Cardiac fibroblast (primary cell): ENCODE results near the gene SPATC1L.
"Not testable (repeated sequence)": the region's sequence is repeated elsewhere in the genome, so short reads cannot be mapped to it uniquely, and the experiment has no call there.

ENCODE experiments used
- DNase-seq, 2 donors: peaks; one replicate each; pipeline versions ENCODE4 v3.0.0 to v3.0.0-alpha.2; 2010; ENCODE audit warnings: low read depth in 2 of 2
- H3K4me3 ChIP-seq, 2 donors: replicated peaks in 1 of 2; 1 replicate in 1 of 2; 2 replicates in 1 of 2; pipeline ENCODE4 v1.5.1; 2011; ENCODE audit warnings: low read depth in 2 of 2, low read length in 2 of 2, mild to moderate bottlenecking in 2 of 2, moderate library complexity in 1 of 2
- CTCF ChIP-seq: IDR thresholded peaks from one replicate; pipeline ENCODE4 v1.5.1; 2011; ENCODE audit warnings: low read depth, mild to moderate bottlenecking, low read length, inconsistent platforms

SPATC1L gene

GRCh38 chr21:46180079-46180722, 4.1 kb downstream of the SPATC1L start:
- no peak for TF ChIP-seq CTCF
- no peak for DNase-seq
- no peak overlapping the region for H3K4me3 ChIP-seq

- no peak for DNase-seq
- H3K4me3 ChIP-seq: no peak overlapping the region
- no peak for TF ChIP-seq CTCF
Measured at GRCh38 chr21:46179708-46180078, 4.6 kb downstream of the SPATC1L start.

GRCh38 chr21:46178961-46179360, 5.3 kb downstream of the SPATC1L start:
- no peak overlapping the region for H3K4me3 ChIP-seq
- no peak for DNase-seq
- no peak for TF ChIP-seq CTCF

GRCh38 chr21:46176443-46177129, 7.7 kb downstream of the SPATC1L start:
- not testable (repeated sequence) for DNase-seq, H3K4me3 ChIP-seq

GRCh38 chr21:46173573-46173972, 10.7 kb downstream of the SPATC1L start:
- H3K4me3 ChIP-seq: no peak overlapping the region
- no peak for TF ChIP-seq CTCF
- no peak for DNase-seq

GRCh38 chr21:46172863-46173528, 11.3 kb downstream of the SPATC1L start:
- no peak for DNase-seq
- H3K4me3 ChIP-seq: no peak overlapping the region
- no peak for TF ChIP-seq CTCF

- TF ChIP-seq CTCF: no peak
- DNase-seq: no peak
- no peak overlapping the region for H3K4me3 ChIP-seq
Measured at GRCh38 chr21:46171996-46172862, 12.0 kb downstream of the SPATC1L start.
